Measurements from ENCODE around the gene USP40. TPM values are rescaled to one million over a fixed set of nuclear protein-coding genes. Genes with fewer than 3 reads are reported as not detected.

The USP40 gene
- total and polyA plus RNA-seq, 9 of the 15 experiments (the other 6 are each of a cell fraction or from before 2014, with no cell fraction given), result 5.5 to 15.0 (median 9.3) TPM

- TF ChIP-seq GTF3C2 (IDR thresholded peaks at IDR 0.05; ENCODE audit: borderline replicate concordance, extremely low read depth, insufficient read length), result no peak
Observed at GRCh38 chr2:233426619-233427342, 139.8 kb downstream of the USP40 start (continued).

Other genes with a start within 250 kb of the USP40 start
Only the 7 nearest of the 11 such genes appear.
- not detected in 2 replicates for gene UGT1A8, start 50.9 kb upstream of the USP40 start, total RNA-seq (2014; rRNA removed)
- gene UGT1A8, start 50.9 kb upstream of the USP40 start, total RNA-seq (2014; rRNA removed; fragmentation: Illumina TruSeq; extraction: Trizol), result not detected in 2 replicates
- gene UGT1A8, start 50.9 kb upstream of the USP40 start, total RNA-seq (2015; rRNA removed; fragmentation: Illumina TruSeq; extraction: Trizol), result 0.04 TPM in 1 of 2 replicates, not detected in the other
- gene UGT1A8, start 50.9 kb upstream of the USP40 start, total RNA-seq (2021), result not detected in 2 replicates
- gene UGT1A8, start 50.9 kb upstream of the USP40 start, polyA plus RNA-seq (2011; rRNA removed), result not detected in 2 replicates
- gene UGT1A8, start 50.9 kb upstream of the USP40 start, polyA plus RNA-seq (2014; fragmentation: Illumina TruSeq; extraction: Trizol), result not detected in 2 replicates
- not detected for gene UGT1A8, start 50.9 kb upstream of the USP40 start, polyA plus RNA-seq (2014; fragmentation: Nextera tagmentation; extraction: Ambion mirVana)
- not detected in 2 replicates for gene UGT1A8, start 50.9 kb upstream of the USP40 start, polyA plus RNA-seq (2014; rRNA removed)
- not detected in 2 replicates for gene UGT1A10, start 69.7 kb upstream of the USP40 start, total RNA-seq (2014; rRNA removed)
- not detected in 2 replicates for gene UGT1A10, start 69.7 kb upstream of the USP40 start, total RNA-seq (2014; rRNA removed; fragmentation: Illumina TruSeq; extraction: Trizol)
- gene UGT1A10, start 69.7 kb upstream of the USP40 start, total RNA-seq (2015; rRNA removed; fragmentation: Illumina TruSeq; extraction: Trizol), result not detected in 2 replicates
- gene UGT1A10, start 69.7 kb upstream of the USP40 start, total RNA-seq (2021), result not detected in 2 replicates
- not detected in 2 replicates for gene UGT1A10, start 69.7 kb upstream of the USP40 start, polyA plus RNA-seq (2011; rRNA removed)
- gene UGT1A10, start 69.7 kb upstream of the USP40 start, polyA plus RNA-seq (2014; fragmentation: Illumina TruSeq; extraction: Trizol), result not detected in 2 replicates
- gene UGT1A10, start 69.7 kb upstream of the USP40 start, polyA plus RNA-seq (2014; fragmentation: Nextera tagmentation; extraction: Ambion mirVana), result not detected
- gene UGT1A10, start 69.7 kb upstream of the USP40 start, polyA plus RNA-seq (2014; rRNA removed), result not detected in 2 replicates
- 0.09 TPM in 1 of 2 replicates, not detected in the other for gene UGT1A9, start 105.1 kb upstream of the USP40 start, total RNA-seq (2014; rRNA removed)
- not detected in 2 replicates for gene UGT1A9, start 105.1 kb upstream of the USP40 start, total RNA-seq (2014; rRNA removed; fragmentation: Illumina TruSeq; extraction: Trizol)
- gene UGT1A9, start 105.1 kb upstream of the USP40 start, total RNA-seq (2015; rRNA removed; fragmentation: Illumina TruSeq; extraction: Trizol), result not detected in 2 replicates
- gene UGT1A9, start 105.1 kb upstream of the USP40 start, total RNA-seq (2021), result not detected in 2 replicates
- gene UGT1A9, start 105.1 kb upstream of the USP40 start, polyA plus RNA-seq (2011; rRNA removed), result not detected in 2 replicates
- gene UGT1A9, start 105.1 kb upstream of the USP40 start, polyA plus RNA-seq (2014; fragmentation: Illumina TruSeq; extraction: Trizol), result not detected in 2 replicates
- not detected for gene UGT1A9, start 105.1 kb upstream of the USP40 start, polyA plus RNA-seq (2014; fragmentation: Nextera tagmentation; extraction: Ambion mirVana)
- gene UGT1A9, start 105.1 kb upstream of the USP40 start, polyA plus RNA-seq (2014; rRNA removed), result not detected in 2 replicates
- not detected in 2 replicates for gene UGT1A7, start 115.1 kb upstream of the USP40 start, total RNA-seq (2014; rRNA removed)
- not detected in 2 replicates for gene UGT1A7, start 115.1 kb upstream of the USP40 start, total RNA-seq (2014; rRNA removed; fragmentation: Illumina TruSeq; extraction: Trizol)
- not detected in 2 replicates for gene UGT1A7, start 115.1 kb upstream of the USP40 start, total RNA-seq (2015; rRNA removed; fragmentation: Illumina TruSeq; extraction: Trizol)
- gene UGT1A7, start 115.1 kb upstream of the USP40 start, total RNA-seq (2021), result not detected in 2 replicates
- not detected in 2 replicates for gene UGT1A7, start 115.1 kb upstream of the USP40 start, polyA plus RNA-seq (2011; rRNA removed)
- gene UGT1A7, start 115.1 kb upstream of the USP40 start, polyA plus RNA-seq (2014; fragmentation: Illumina TruSeq; extraction: Trizol), result not detected in 2 replicates
- gene UGT1A7, start 115.1 kb upstream of the USP40 start, polyA plus RNA-seq (2014; fragmentation: Nextera tagmentation; extraction: Ambion mirVana), result not detected
- not detected in 2 replicates for gene UGT1A7, start 115.1 kb upstream of the USP40 start, polyA plus RNA-seq (2014; rRNA removed)
- not detected in 2 replicates for gene UGT1A6, start 126.1 kb upstream of the USP40 start, total RNA-seq (2014; rRNA removed)
- not detected in 2 replicates for gene UGT1A6, start 126.1 kb upstream of the USP40 start, total RNA-seq (2014; rRNA removed; fragmentation: Illumina TruSeq; extraction: Trizol)
- not detected in 2 replicates for gene UGT1A6, start 126.1 kb upstream of the USP40 start, total RNA-seq (2015; rRNA removed; fragmentation: Illumina TruSeq; extraction: Trizol)
- 0.09 TPM in 1 of 2 replicates, not detected in the other for gene UGT1A6, start 126.1 kb upstream of the USP40 start, total RNA-seq (2021)
- gene UGT1A6, start 126.1 kb upstream of the USP40 start, polyA plus RNA-seq (2011; rRNA removed), result not detected in 2 replicates
- gene UGT1A6, start 126.1 kb upstream of the USP40 start, polyA plus RNA-seq (2014; fragmentation: Illumina TruSeq; extraction: Trizol), result not detected in 2 replicates
- not detected for gene UGT1A6, start 126.1 kb upstream of the USP40 start, polyA plus RNA-seq (2014; fragmentation: Nextera tagmentation; extraction: Ambion mirVana)
- not detected in 2 replicates for gene UGT1A6, start 126.1 kb upstream of the USP40 start, polyA plus RNA-seq (2014; rRNA removed)
- gene UGT1A5, start 146.1 kb upstream of the USP40 start, total RNA-seq (2014; rRNA removed), result not detected in 2 replicates
- not detected in 2 replicates for gene UGT1A5, start 146.1 kb upstream of the USP40 start, total RNA-seq (2014; rRNA removed; fragmentation: Illumina TruSeq; extraction: Trizol)
- gene UGT1A5, start 146.1 kb upstream of the USP40 start, total RNA-seq (2015; rRNA removed; fragmentation: Illumina TruSeq; extraction: Trizol), result not detected in 2 replicates
- not detected in 2 replicates for gene UGT1A5, start 146.1 kb upstream of the USP40 start, total RNA-seq (2021)
- not detected in 2 replicates for gene UGT1A5, start 146.1 kb upstream of the USP40 start, polyA plus RNA-seq (2011; rRNA removed)
- not detected in 2 replicates for gene UGT1A5, start 146.1 kb upstream of the USP40 start, polyA plus RNA-seq (2014; fragmentation: Illumina TruSeq; extraction: Trizol)
- not detected for gene UGT1A5, start 146.1 kb upstream of the USP40 start, polyA plus RNA-seq (2014; fragmentation: Nextera tagmentation; extraction: Ambion mirVana)
- gene UGT1A5, start 146.1 kb upstream of the USP40 start, polyA plus RNA-seq (2014; rRNA removed), result not detected in 2 replicates
- gene UGT1A4, start 152.0 kb upstream of the USP40 start, total RNA-seq (2014; rRNA removed), result not detected in 2 replicates
- gene UGT1A4, start 152.0 kb upstream of the USP40 start, total RNA-seq (2014; rRNA removed; fragmentation: Illumina TruSeq; extraction: Trizol), result not detected in 2 replicates
- not detected in 2 replicates for gene UGT1A4, start 152.0 kb upstream of the USP40 start, total RNA-seq (2015; rRNA removed; fragmentation: Illumina TruSeq; extraction: Trizol)
- gene UGT1A4, start 152.0 kb upstream of the USP40 start, total RNA-seq (2021), result not detected in 2 replicates
- not detected in 2 replicates for gene UGT1A4, start 152.0 kb upstream of the USP40 start, polyA plus RNA-seq (2011; rRNA removed)
- not detected in 2 replicates for gene UGT1A4, start 152.0 kb upstream of the USP40 start, polyA plus RNA-seq (2014; fragmentation: Illumina TruSeq; extraction: Trizol)
- not detected for gene UGT1A4, start 152.0 kb upstream of the USP40 start, polyA plus RNA-seq (2014; fragmentation: Nextera tagmentation; extraction: Ambion mirVana)
- gene UGT1A4, start 152.0 kb upstream of the USP40 start, polyA plus RNA-seq (2014; rRNA removed), result not detected in 2 replicates